Stomach (tissue), 9 donors: ENCODE data around the gene LDLRAD3. TPM values are rescaled to one million over a fixed set of nuclear protein-coding genes. Genes with fewer than 3 reads are reported as not detected.

Experiments used
- DNase-seq, 2 donors: peaks; one replicate each; pipeline versions ENCODE4 v3.0.0 to v3.0.0-alpha.2; 2013 to 2019
- H3K27ac ChIP-seq, 5 donors: fragments of 200-600 bp in 4 of 5; sonication (generic) in 4 of 5; one replicate each; pipeline ENCODE4 v1.5.1; 2013 to 2019; ENCODE audit warnings: mild to moderate bottlenecking in 1 of 5, moderate library complexity in 1 of 5
- H3K27me3 ChIP-seq, 3 donors: fragments of 200-600 bp; sonication (generic); one replicate each; pipeline ENCODE4 v1.5.1; 2017 to 2019; ENCODE audit warnings: mixed run types in 1 of 3
- H3K36me3 ChIP-seq, 4 donors: fragments of 200-600 bp; sonication (generic); 1 replicate in 3 of 4; 2 replicates in 1 of 4; pipeline ENCODE4 v1.5.1; 2016 to 2019
- H3K4me1 ChIP-seq, 4 donors: fragments of 200-600 bp; sonication (generic); one replicate each; pipeline ENCODE4 v1.5.1; 2016 to 2019
- H3K4me3 ChIP-seq, 4 donors: fragments of 200-600 bp; sonication (generic) in 3 of 4; one replicate each; pipeline ENCODE4 v1.5.1; 2016 to 2019; ENCODE audit warnings: mild to moderate bottlenecking in 1 of 4
- H3K9me3 ChIP-seq, 4 donors: fragments of 200-600 bp; sonication (generic); one replicate each; pipeline ENCODE4 v1.5.1; 2016 to 2019
- CTCF ChIP-seq, 7 experiments: fragments of 450-650 bp in 4 of 7; fragments of 200-600 bp in 3 of 7; sonication (generic) in 3 of 7; IDR thresholded peaks; one replicate each; pipeline ENCODE4 v1.5.1; 2016 to 2019; ENCODE audit warnings: antibody characterized with exemption in 7 of 7, control low read depth in 2 of 7, mild to moderate bottlenecking in 1 of 7
- EP300 ChIP-seq: sonication (generic); formaldehyde crosslinking; IDR thresholded peaks from one replicate; pipeline ENCODE4 v1.6.1; 2017; ENCODE audit warnings: antibody characterized with exemption
- POLR2A ChIP-seq, 4 donors: fragments of 450-650 bp; IDR thresholded peaks; one replicate each; pipeline ENCODE4 v1.6.1; 2016; ENCODE audit warnings: antibody characterized with exemption in 4 of 4, control low read depth in 2 of 4, mild to moderate bottlenecking in 1 of 4, moderate library complexity in 1 of 4
- POLR2AphosphoS5 ChIP-seq, 3 donors: sonication (generic); formaldehyde crosslinking; IDR thresholded peaks; one replicate each; pipeline ENCODE4 v1.6.1; 2016; ENCODE audit warnings: antibody characterized with exemption in 3 of 3
- WGBS, 5 donors: extraction: QIAGEN DNeasy Blood & Tissue Kit in 3 of 5; methylation state at CpG; one replicate each; pipeline versions ENCODE4 v1.1.5 to v1.1.7; 2013 to 2018; 5-methylcytosine and 5-hydroxymethylcytosine counted together
- intact Hi-C: fragments of 100-400 bp; cut with DNase I; formaldehyde crosslinking; loops from one replicate; pipeline ENCODE4 v1.15.1; 2023; ENCODE audit warnings: low total_unique reads
- polyA plus RNA-seq, 3 donors: library from polyadenylated mRNA; stranded (reverse); fragments of 200-250 nt; gene quantifications; one replicate each; pipeline ENCODE4 v1.2.3, GENCODE V29; 2013
- total RNA-seq, 5 donors: library from RNA; depleted of rRNA; stranded (reverse); fragments of >200 nt; gene quantifications; one replicate each; pipeline versions ENCODE4 v1.1.0 to v1.2.3, GENCODE V29; 2014 to 2016
- donor health status: healthy with polysubstance abuse.
- donor health status: Bipolar disorder and iron deficiency.
- donor health status: healthy.

Gene LDLRAD3
- total and polyA plus RNA-seq, 8 donors: 2.0 to 22.8 (median 7.9) TPM

- peak; percentile 42 to 46 for DNase-seq
- no peaks in the 10 kb centered on the region for H3K27me3 ChIP-seq
- H3K36me3 ChIP-seq: no peaks in the 10 kb centered on the region
- peaks cover 0 to 11% (median 2%) of the 10 kb centered on the region in 4 donors for H3K4me1 ChIP-seq
- WGBS, 5 donors: 47 to 69% (median 64%) methylated on average over 9 to 10 of the region's 10 CpGs
- H3K27ac ChIP-seq: peak overlapping the region in 1 of 5 donors; percentile 26
- intact Hi-C loops: no loop called here
- H3K9me3 ChIP-seq: peaks cover 0 to 4% (median 0%) of the 10 kb centered on the region in 4 donors
- TF ChIP-seq CTCF (IDR thresholded peaks at IDR 0.05) (no peak), POLR2AphosphoS5 (IDR thresholded peaks at IDR 0.05) (peak in 2 of 3 donors; percentile 38 to 57)
- no peak overlapping the region for H3K4me3 ChIP-seq
Measured at GRCh38 chr11:35927682-35928081, 16.2 kb upstream of the LDLRAD3 start.

- WGBS, 5 donors: 90 to 96% (median 94%) methylated on average over 8 of the region's 8 CpGs
- Histone ChIP-seq H3K27me3 (no peaks in the 10 kb centered on the region), H3K36me3 (no peaks in the 10 kb centered on the region), H3K4me1 (peaks cover 0 to 11% (median 2%) of the 10 kb centered on the region in 4 donors), H3K27ac (no peak overlapping the region), H3K4me3 (no peak overlapping the region), H3K9me3 (peaks cover 0 to 4% (median 0%) of the 10 kb centered on the region in 4 donors)
- DNase-seq: no peak
- intact Hi-C loops: no loop called here
- no peak for TF ChIP-seq EP300
- TF ChIP-seq CTCF (IDR thresholded peaks at IDR 0.05): no peak
- no peak for TF ChIP-seq POLR2AphosphoS5 (IDR thresholded peaks at IDR 0.05)
- TF ChIP-seq POLR2A (IDR thresholded peaks at IDR 0.05): no peak
Measured at GRCh38 chr11:35928688-35929395, 15.0 kb upstream of the LDLRAD3 start.

GRCh38 chr11:35930466-35930865 is 13.4 kb upstream of the LDLRAD3 start:
- TF ChIP-seq CTCF (IDR thresholded peaks at IDR 0.05) (no peak), POLR2A (IDR thresholded peaks at IDR 0.05) (no peak), POLR2AphosphoS5 (IDR thresholded peaks at IDR 0.05) (no peak), EP300 (no peak)
- Histone ChIP-seq H3K4me3 (no peak overlapping the region), H3K36me3 (no peaks in the 10 kb centered on the region), H3K9me3 (peaks cover 0 to 4% (median 0%) of the 10 kb centered on the region in 4 donors), H3K4me1 (peaks cover 0 to 11% (median 2%) of the 10 kb centered on the region in 4 donors), H3K27me3 (no peaks in the 10 kb centered on the region), H3K27ac (no peak overlapping the region)
- intact Hi-C loops: no loop called here
- DNase-seq: no peak

GRCh38 chr11:35932121-35932520 is 11.7 kb upstream of the LDLRAD3 start:
- no peak for DNase-seq
- 74 to 93% (median 82%) methylated on average over 2 of the region's 2 CpGs for WGBS, 5 donors
- Histone ChIP-seq H3K4me1 (peaks cover 0 to 9% (median 1%) of the 10 kb centered on the region in 4 donors), H3K27ac (no peak overlapping the region), H3K27me3 (no peaks in the 10 kb centered on the region), H3K36me3 (no peaks in the 10 kb centered on the region), H3K9me3 (peaks cover 0 to 4% (median 0%) of the 10 kb centered on the region in 4 donors), H3K4me3 (no peak overlapping the region)
- intact Hi-C loops: no loop called here
- TF ChIP-seq POLR2A (IDR thresholded peaks at IDR 0.05): no peak
- no peak for TF ChIP-seq POLR2AphosphoS5 (IDR thresholded peaks at IDR 0.05)
- no peak for TF ChIP-seq CTCF (IDR thresholded peaks at IDR 0.05)
- TF ChIP-seq EP300: no peak
